KMS-11 (cell line): ENCODE data around the gene LARP7.
"Not testable (repeated sequence)": the region's sequence is repeated elsewhere in the genome, so short reads cannot be mapped to it uniquely, and the experiment has no call there.

Experiments used
- H2AFZ ChIP-seq: fragments of 200-600 bp; sonication (generic); 2 replicates; pipeline ENCODE4 v1.6.1; 2016; ENCODE audit warnings: antibody characterized with exemption, mixed run types, low read depth
- H3K27ac ChIP-seq: fragments of 200-600 bp; sonication (generic); 2 replicates; pipeline ENCODE4 v1.6.1; 2016; ENCODE audit warnings: mild to moderate bottlenecking, mixed run types
- H3K27me3 ChIP-seq: fragments of 200-600 bp; sonication (generic); 2 replicates; pipeline ENCODE4 v1.6.1; 2017; ENCODE audit warnings: mild to moderate bottlenecking, low read depth, mixed run types, moderate library complexity; ENCODE audit not compliant: insufficient read depth
- H3K36me3 ChIP-seq: fragments of 200-600 bp; sonication (generic); 2 replicates; pipeline ENCODE4 v1.6.1; 2017; ENCODE audit warnings: mild to moderate bottlenecking, mixed run types; ENCODE audit not compliant: insufficient read depth
- H3K4me1 ChIP-seq: fragments of 200-600 bp; sonication (generic); 2 replicates; pipeline ENCODE4 v1.6.1; 2016; ENCODE audit warnings: mild to moderate bottlenecking, low read depth, mixed run types; ENCODE audit not compliant: poor library complexity, severe bottlenecking
- H3K4me2 ChIP-seq: fragments of 200-600 bp; sonication (generic); 2 replicates; pipeline ENCODE4 v1.7.0; 2016; ENCODE audit warnings: mild to moderate bottlenecking, mixed run types
- H3K4me3 ChIP-seq: fragments of 200-600 bp; sonication (generic); IDR thresholded peaks from 2 replicates; pipeline ENCODE4 v1.6.1; 2017; ENCODE audit warnings: low read depth, low read length, mixed read lengths; ENCODE audit not compliant: insufficient read depth
- H3K79me2 ChIP-seq: fragments of 200-600 bp; sonication (generic); 2 replicates; pipeline ENCODE4 v1.6.1; 2016; ENCODE audit warnings: low read depth, mixed run types; ENCODE audit not compliant: insufficient read depth
- H3K9ac ChIP-seq: fragments of 200-600 bp; sonication (generic); 2 replicates; pipeline ENCODE4 v1.6.1; 2016; ENCODE audit warnings: mild to moderate bottlenecking, mixed run types
- H4K20me1 ChIP-seq: fragments of 200-600 bp; sonication (generic); 2 replicates; pipeline ENCODE4 v1.6.1; 2016; ENCODE audit warnings: mild to moderate bottlenecking, mixed run types; ENCODE audit not compliant: insufficient read depth
- CTCF ChIP-seq: fragments of 200-600 bp; sonication (generic); conservative IDR thresholded peaks from 2 replicates; pipeline ENCODE4 v1.6.1; 2017; ENCODE audit warnings: low read depth, mild to moderate bottlenecking, antibody characterized with exemption, low read length, moderate library complexity, mixed read lengths

Gene LARP7

DNA sequence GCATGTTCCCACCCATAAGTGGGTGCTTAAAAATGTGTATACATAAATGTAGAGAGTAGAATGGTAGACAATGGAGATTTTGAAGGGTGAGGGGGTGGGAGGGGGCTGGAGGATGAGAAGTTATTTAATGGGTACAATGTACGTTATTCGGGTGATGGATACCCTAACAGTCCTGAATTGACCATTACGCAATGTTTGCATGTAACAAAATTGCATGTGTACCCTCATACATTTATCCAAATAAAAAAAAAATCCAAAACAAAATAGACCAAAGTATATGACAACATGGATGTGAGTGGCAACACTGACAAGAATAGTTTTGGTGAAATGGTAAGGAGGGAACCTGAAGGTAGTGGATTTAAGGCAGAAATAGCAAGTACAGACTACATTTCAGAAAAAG is 63.7 kb downstream of the LARP7 start:
- TF ChIP-seq CTCF: no peak
- no peak overlapping the region for H3K9ac ChIP-seq
- H3K36me3 ChIP-seq: no peaks in the 10 kb centered on the region
- 0 out of 2 replicates have a peak, but pooled peaks cover 4% of the 10 kb centered on the region for H3K27me3 ChIP-seq
- H2AFZ ChIP-seq: no peak overlapping the region
- H3K79me2 ChIP-seq: no peaks in the 10 kb centered on the region
- H3K4me3 ChIP-seq: no peak overlapping the region
- no peak overlapping the region for H3K27ac ChIP-seq
- H3K4me2 ChIP-seq: no peak overlapping the region
- H4K20me1 ChIP-seq: no peaks in the 10 kb centered on the region
- H3K4me1 ChIP-seq: no peaks in the 10 kb centered on the region

DNA sequence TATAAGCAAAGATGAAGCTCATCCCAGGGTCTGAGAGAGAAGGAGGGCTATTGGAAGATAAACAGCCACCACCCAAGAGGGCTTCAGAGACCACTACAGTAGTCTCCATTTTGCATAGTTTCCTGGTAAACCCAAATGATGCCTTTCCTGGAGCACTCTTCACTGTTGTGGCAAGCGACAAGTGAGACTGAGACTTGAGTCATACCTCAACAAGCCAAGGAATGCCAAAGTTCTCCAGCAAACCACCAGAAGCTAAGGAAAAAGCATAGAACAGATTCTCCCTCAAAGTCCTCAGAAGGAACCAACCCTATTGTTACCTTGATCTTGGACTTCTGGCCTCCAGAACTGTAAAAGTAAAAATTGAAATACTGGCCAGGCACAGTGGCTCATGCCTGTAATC is 65.9 kb downstream of the LARP7 start:
- TF ChIP-seq CTCF: no peak
- Histone ChIP-seq H3K27me3 (0 out of 2 replicates have a peak, but pooled peaks cover 4% of the 10 kb centered on the region), H3K4me1 (peaks cover 4% of the 10 kb centered on the region), H3K27ac (no peak overlapping the region), H3K4me3 (no peak overlapping the region), H3K4me2 (no peak overlapping the region), H4K20me1 (no peaks in the 10 kb centered on the region), H2AFZ (no peak overlapping the region), H3K36me3 (no peaks in the 10 kb centered on the region), H3K79me2 (no peaks in the 10 kb centered on the region), H3K9ac (no peak overlapping the region)

GRCh38 chr4:112704322-112704721 is 67.4 kb downstream of the LARP7 start:
- no peak overlapping the region for H3K27ac ChIP-seq
- H3K4me3 ChIP-seq: no peak overlapping the region
- H3K9ac ChIP-seq: no peak overlapping the region
- no peak overlapping the region for H2AFZ ChIP-seq
- no peaks in the 10 kb centered on the region for H3K79me2 ChIP-seq
- H4K20me1 ChIP-seq: no peaks in the 10 kb centered on the region
- H3K4me2 ChIP-seq: no peak overlapping the region
- no peak for TF ChIP-seq CTCF
- no peaks in the 10 kb centered on the region for H3K36me3 ChIP-seq
- H3K27me3 ChIP-seq: 0 out of 2 replicates have a peak, but pooled peaks cover 4% of the 10 kb centered on the region
- peaks cover 4% of the 10 kb centered on the region for H3K4me1 ChIP-seq

- no peaks in the 10 kb centered on the region for H3K79me2 ChIP-seq
- TF ChIP-seq CTCF: no peak
- no peak overlapping the region for H3K4me3 ChIP-seq
- H3K27ac ChIP-seq: no peak overlapping the region
- no peak overlapping the region for H3K9ac ChIP-seq
- peak overlapping the region; percentile 36; the same call in 1 of the 2 replicates for H2AFZ ChIP-seq
- H3K36me3 ChIP-seq: no peaks in the 10 kb centered on the region
- peaks cover 4% of the 10 kb centered on the region for H3K4me1 ChIP-seq
- peak overlapping the region; percentile 25; the same call in 1 of the 2 replicates for H3K4me2 ChIP-seq
- 0 out of 2 replicates have a peak, but pooled peaks cover 4% of the 10 kb centered on the region for H3K27me3 ChIP-seq
- H4K20me1 ChIP-seq: no peaks in the 10 kb centered on the region
Measured at GRCh38 chr4:112704991-112705845, 68.3 kb downstream of the LARP7 start.

- Histone ChIP-seq H2AFZ (peak overlapping the region; percentile 98), H3K4me2 (peak overlapping the region; percentile 69), H3K9ac (peak overlapping the region; percentile 47; the same call in 1 of the 2 replicates)
- H3K79me2 ChIP-seq, H3K4me3 ChIP-seq, H3K4me1 ChIP-seq, H4K20me1 ChIP-seq, H3K36me3 ChIP-seq, H3K27ac ChIP-seq, H3K27me3 ChIP-seq: not testable (repeated sequence)
Measured at GRCh38 chr4:112705891-112706839, 69.2 kb downstream of the LARP7 start.
